Keratinocyte (primary cell): ENCODE results near the gene SNCB.

Experiments
- EZH2 ChIP-seq: IDR thresholded peaks from one replicate; pipeline ENCODE4 v1.6.1; 2012; ENCODE audit warnings: inconsistent platforms, mild to moderate bottlenecking, low read length, moderate library complexity
- TF ChIP-seq, protein P1 (sequence below), 3 experiments: IDR thresholded peaks in 1 of 3; conservative IDR thresholded peaks in 1 of 3; optimal IDR thresholded peaks in 1 of 3; 2 replicates in 2 of 3; 3 replicates in 1 of 3; pipeline versions ENCODE3 to v1.5.1; 2011; ENCODE audit warnings: low read length in 3 of 3, mild to moderate bottlenecking in 3 of 3, moderate library complexity in 2 of 3, control low read depth in 1 of 3, inconsistent platforms in 1 of 3; ENCODE audit not compliant: insufficient read depth in 2 of 3; ENCODE audit errors: extremely low read depth in 1 of 3

DNA sequence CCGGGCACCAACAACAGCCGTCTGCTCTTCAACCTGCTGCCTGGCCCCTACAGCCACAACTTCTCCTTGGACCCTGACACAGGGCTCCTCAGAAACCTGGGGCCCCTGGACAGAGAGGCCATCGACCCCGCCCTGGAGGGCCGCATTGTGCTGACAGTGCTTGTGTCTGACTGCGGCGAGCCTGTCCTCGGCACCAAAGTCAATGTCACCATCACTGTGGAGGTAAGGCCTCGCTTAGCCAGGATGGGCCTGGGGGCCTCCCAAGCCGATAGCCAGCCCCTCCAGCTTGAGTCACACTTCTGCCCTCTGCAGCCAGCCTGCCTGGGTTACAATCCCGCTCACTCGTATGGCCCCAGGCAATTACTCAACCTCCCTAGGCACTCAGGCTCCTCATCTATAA is 49.0 kb downstream of the SNCB start:
- TF ChIP-seq, protein P1, sequence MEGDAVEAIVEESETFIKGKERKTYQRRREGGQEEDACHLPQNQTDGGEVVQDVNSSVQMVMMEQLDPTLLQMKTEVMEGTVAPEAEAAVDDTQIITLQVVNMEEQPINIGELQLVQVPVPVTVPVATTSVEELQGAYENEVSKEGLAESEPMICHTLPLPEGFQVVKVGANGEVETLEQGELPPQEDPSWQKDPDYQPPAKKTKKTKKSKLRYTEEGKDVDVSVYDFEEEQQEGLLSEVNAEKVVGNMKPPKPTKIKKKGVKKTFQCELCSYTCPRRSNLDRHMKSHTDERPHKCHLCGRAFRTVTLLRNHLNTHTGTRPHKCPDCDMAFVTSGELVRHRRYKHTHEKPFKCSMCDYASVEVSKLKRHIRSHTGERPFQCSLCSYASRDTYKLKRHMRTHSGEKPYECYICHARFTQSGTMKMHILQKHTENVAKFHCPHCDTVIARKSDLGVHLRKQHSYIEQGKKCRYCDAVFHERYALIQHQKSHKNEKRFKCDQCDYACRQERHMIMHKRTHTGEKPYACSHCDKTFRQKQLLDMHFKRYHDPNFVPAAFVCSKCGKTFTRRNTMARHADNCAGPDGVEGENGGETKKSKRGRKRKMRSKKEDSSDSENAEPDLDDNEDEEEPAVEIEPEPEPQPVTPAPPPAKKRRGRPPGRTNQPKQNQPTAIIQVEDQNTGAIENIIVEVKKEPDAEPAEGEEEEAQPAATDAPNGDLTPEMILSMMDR (optimal IDR thresholded peaks at IDR 0.05 in 1 of 3, IDR thresholded peaks at IDR 0.05 in 1 of 3, conservative IDR thresholded peaks at IDR 0.05 in 1 of 3; ENCODE audit: extremely low read depth in 1 of 3, insufficient read depth in 2 of 3, low read length in 3 of 3): no peak
- no peak for TF ChIP-seq EZH2
